Measurements from ENCODE around the gene ZNF697.
"Not testable (repeated sequence)": the region's sequence is repeated elsewhere in the genome, so short reads cannot be mapped to it uniquely, and the experiment has no call there.

ZNF697 gene

GRCh38 chr1:119632103-119632490 is 16.0 kb downstream of the ZNF697 start:
- no peak for DNase-seq (ENCODE audit: low read depth in 2 of 2)

GRCh38 chr1:119631433-119632102 is 16.5 kb downstream of the ZNF697 start:
- DNase-seq (ENCODE audit: low read depth in 2 of 2), result no peak

DNA sequence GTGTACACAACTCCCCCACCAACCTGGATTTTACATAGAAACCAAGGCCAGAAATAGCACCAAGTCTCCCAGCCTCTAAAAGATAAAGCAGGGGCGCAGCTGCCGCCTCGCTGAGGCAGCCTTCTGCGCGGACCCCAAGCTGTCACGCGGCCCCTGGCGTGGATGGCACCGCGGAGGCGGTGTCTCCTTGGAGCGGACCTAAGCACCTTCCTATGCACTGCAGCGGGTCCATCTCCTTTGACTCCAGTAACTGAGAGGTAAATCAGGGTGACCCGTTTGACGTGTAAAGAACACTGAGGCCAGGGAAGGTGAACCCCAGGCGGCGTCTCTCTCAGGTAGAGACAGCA is 17.0 kb downstream of the ZNF697 start:
- no peak for DNase-seq (ENCODE audit: low read depth in 2 of 2)

GRCh38 chr1:119626841-119627240 is 21.2 kb downstream of the ZNF697 start:
- no peak for DNase-seq (ENCODE audit: low read depth in 2 of 2)

DNA sequence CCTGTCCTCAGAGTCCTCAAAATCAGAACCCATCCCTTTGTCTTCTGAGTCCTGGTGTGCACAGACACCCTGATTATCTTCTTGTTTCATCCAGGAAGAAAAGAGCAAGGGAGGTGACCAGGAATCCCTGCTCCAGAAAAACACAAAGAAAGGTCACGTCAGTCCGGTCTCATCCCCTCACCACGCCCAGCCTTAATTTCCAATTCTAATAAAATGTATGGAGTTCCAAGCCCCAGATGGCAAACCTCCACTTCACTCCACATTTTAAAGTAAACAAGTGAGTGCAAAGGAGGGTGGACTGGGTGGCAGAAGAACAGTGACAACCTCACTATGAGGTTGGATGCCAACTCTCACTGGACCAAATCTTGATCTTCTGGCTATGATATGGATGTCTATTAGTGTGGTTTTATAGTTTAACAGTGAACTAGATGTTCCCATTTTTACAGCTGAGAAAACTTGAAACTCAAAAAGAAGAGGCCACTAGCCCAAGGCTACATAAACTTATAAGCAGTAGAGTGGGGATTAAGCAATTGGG is 22.0 kb downstream of the ZNF697 start:
- DNase-seq (ENCODE audit: low read depth in 2 of 2), result no peak

DNA sequence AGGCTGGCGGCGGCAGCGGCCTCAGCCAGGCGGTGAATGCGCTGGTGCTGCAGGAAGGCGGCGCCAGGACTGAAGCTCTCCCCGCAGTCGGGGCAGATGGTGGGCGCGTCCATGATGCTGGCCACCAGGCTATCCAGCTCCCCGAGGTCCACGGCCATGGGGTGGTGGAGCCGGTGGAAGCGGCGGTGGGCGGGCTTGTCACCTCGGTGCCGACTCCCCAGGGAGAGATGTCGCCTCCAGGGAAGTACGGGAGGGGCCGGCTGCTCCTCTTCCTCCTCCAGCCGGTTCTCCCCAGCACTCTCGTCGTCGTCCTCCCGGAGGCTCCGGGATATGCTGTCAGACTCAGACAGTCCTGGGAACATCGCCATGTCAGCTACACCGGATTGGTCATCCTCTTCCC is 24.4 kb downstream of the ZNF697 start:
- DNase-seq (ENCODE audit: low read depth in 2 of 2), result no peak

- no peak for DNase-seq (ENCODE audit: low read depth in 2 of 2)
These were observed 24.9 kb downstream of the ZNF697 start for GRCh38 chr1:119623193-119623515.

DNA sequence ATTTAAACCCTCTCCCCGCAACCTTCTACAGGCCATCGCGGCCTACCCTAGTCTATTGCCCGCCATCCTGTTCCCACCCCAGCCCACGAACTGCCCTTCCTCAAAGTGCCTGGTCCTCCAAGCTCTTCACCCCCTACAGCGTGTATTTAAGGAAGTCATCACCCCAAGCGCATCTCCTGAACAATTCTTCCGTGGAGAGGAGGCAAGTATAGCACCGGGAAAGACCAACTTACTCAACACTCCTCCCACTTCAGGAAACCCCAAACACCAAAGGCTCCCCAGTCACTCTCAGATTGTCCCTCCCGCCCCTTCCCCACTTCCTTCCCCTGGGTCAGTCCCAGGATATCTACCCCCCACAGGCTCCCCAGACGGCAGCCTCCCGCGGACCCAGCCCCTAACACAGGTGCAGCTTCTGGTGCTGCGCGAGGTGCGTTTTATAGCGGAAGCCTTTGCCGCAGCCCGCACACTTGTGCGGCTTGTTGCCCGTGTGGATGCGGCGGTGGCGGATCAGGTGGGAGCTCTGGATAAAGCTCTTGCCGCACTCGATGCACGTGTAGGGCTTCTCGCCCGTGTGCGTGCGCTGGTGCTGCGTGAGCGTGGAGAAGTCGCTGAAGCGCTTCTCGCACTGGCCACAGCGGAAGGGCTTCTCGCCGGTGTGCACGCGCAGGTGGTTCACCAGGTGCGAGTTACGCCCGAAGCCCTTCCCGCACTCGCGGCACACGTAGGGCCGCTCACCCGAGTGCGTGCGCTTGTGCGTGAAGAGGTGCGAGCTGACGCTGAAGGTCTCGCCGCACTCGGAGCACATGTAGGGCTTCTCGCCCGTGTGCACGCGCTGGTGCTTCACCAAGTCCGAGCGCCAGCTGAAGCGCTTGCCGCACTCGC is 25.5 kb downstream of the ZNF697 start:
- DNase-seq (ENCODE audit: low read depth in 2 of 2), result no peak

- no peak for DNase-seq (ENCODE audit: low read depth in 2 of 2)
These were observed 26.4 kb downstream of the ZNF697 start for GRCh38 chr1:119621705-119622104.

DNA sequence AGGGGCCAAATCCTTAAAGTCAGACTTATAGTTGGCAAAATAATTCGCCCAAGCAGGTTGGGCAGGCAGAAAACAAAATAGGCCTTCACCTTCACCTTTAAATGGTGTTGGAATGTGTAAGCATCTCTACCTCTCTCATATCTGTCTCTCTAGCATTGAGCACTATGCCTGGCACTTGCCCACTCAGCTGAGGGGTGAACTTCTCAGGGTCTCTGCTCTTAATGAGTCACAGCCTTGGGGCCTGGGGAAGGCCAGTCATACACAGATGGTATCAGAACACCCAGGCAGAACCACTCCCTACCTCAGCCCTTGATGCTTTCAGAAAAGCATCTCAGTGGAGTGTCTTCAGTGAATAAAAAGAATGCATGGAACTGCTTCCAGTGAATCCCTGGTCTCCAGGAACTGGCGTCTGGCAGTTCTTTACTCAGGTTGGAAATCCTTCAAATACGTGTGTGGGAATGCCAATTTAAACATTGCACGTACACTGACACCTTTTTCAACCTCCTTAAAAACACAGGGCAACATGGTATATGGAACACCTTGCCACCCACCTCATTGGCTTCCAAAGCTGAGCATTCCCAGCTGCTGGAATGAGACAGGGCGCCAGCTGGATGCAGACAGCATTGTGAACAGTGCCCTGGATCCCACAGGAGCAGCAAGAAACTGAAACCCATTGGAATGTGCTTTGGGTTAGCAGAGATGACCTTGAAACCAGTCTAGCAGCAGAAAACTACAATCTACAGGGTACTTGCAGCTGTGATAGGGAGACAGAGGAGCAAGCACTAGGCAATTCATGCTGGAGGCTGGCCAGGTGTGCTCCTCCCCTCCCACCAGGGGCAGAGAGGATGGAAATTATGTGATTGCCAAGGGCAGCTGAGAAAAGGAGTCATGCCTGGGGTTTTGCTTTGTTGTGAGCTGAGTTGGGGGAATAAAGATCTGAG is 30.0 kb downstream of the ZNF697 start:
- no peak for DNase-seq (ENCODE audit: low read depth in 2 of 2)

- not testable (repeated sequence) for DNase-seq (ENCODE audit: low read depth in 2 of 2)
These were observed 31.3 kb downstream of the ZNF697 start for GRCh38 chr1:119616748-119617147.

GRCh38 chr1:119615100-119615499 is 33.0 kb downstream of the ZNF697 start:
- DNase-seq (ENCODE audit: low read depth in 2 of 2), result not testable (repeated sequence)

- DNase-seq (ENCODE audit: low read depth in 2 of 2), result peak in 1 of 2 donors; percentile 9
These were observed 34.0 kb downstream of the ZNF697 start for GRCh38 chr1:119613769-119614720.

- DNase-seq (ENCODE audit: low read depth in 2 of 2), result peak; percentile 5 to 15
These were observed 36.4 kb downstream of the ZNF697 start for GRCh38 chr1:119611701-119612113.

- not testable (repeated sequence) for DNase-seq (ENCODE audit: low read depth in 2 of 2)
These were observed 39.2 kb downstream of the ZNF697 start for GRCh38 chr1:119608816-119609215.

DNA sequence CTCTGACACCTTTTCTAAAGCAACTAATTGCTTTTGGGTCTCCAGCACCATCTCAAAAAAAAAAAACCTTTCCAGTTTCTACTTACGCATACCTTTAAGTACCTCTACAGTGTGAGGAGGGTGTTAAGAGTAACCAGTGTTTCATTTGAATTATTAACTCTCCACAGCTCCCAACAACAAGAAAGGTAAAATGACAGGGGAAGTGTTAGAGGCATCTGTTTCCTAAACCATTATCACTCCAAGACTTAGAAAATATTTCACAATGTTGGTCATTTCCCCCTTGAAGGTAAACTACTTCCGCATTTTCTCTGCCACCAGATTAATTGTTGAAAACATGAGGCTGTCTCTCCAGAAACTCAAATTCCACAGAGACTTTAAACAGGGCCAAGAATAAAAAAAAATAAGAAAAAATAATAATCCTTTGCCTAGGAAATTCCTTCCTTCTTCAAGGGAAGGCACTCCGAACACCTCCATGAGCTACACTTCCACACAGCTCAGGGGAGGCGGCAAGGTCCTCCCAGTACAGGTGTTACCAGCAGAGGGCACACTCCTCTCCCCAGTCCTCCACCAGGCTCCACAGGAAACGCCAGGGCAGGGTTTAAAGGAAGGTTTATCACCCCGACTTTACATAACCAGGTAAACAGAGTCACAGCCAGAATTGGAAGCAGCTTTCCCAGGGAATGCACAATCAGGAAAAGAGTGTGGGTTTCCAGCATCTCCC is 40.8 kb downstream of the ZNF697 start:
- DNase-seq (ENCODE audit: low read depth in 2 of 2), result not testable (repeated sequence)

DNA sequence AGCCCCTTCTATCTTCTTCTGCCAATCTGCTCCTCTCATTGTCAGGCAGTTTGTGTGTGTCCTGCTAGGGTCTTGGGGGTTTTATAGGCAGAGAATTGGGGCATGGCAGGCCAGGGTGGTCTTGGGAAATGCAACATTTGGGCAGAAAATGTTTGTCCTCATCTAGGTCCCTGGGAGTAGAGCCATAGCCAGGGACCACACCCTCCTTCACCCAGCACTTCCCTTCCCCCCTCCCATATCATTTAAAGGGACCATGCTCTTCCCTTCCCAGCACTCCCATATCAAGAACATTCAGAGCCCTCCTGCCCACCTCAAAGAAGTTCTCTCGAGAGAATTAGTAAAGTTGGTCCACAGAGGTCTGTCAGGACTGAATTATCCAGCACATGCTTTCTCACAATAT is 41.7 kb downstream of the ZNF697 start:
- no peak for DNase-seq (ENCODE audit: low read depth in 2 of 2)

GRCh38 chr1:119605686-119606085 is 42.4 kb downstream of the ZNF697 start:
- no peak for DNase-seq (ENCODE audit: low read depth in 2 of 2)

DNA sequence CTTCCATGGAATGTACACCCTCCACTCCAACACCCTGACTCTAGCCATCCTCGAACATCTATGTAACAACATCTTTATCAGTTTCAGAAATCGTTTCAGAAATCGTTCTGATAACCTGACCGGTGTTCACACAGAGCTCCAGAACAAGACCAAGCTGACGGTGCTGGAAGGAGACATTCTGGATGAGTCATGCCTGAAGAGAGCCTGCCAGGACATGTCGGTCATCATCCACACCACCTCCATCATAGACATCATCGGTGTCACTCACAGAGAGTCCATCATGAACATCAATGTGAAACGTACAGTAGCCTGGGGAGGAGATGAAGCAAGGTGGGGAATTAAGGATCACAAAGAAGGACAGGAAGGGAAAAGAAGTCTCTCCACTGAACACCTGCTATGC is 43.0 kb downstream of the ZNF697 start:
- not testable (repeated sequence) for DNase-seq (ENCODE audit: low read depth in 2 of 2)

GRCh38 chr1:119603695-119604094 is 44.4 kb downstream of the ZNF697 start:
- DNase-seq (ENCODE audit: low read depth in 2 of 2), result no peak
